ENCODE results near the gene IL20RB. TPM values are rescaled to one million over a fixed set of nuclear protein-coding genes. Genes with fewer than 3 reads are reported as not detected.

IL20RB gene
- total RNA-seq, 1 donor, result 1.8 TPM

DNA sequence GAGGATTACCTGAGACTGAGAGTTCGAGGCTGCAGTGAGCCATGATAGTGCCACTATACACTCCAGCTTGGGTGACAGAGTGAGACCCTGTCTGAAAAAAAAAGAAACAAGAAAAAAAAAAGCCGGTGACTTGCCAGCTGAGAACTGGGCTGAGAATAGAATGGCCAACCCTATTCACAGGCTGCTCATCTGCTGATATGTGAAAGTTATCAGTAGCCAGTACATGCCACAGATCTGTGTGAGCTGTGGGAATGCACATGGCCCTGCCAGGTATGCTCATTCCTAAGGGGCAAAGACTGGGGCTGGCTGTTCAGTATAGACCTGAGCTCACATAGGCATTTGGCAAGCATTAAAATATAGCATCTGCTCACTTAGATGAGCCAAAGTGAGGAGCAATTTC is 30.9 kb downstream of the IL20RB start:
- Histone ChIP-seq H3K4me2 (ENCODE audit: insufficient read depth, low read length) (no peak overlapping the region), H3K36me3 (ENCODE audit: insufficient read depth, low read length) (no peaks in the 10 kb centered on the region), H3K79me2 (ENCODE audit: insufficient read depth, low read length) (no peaks in the 10 kb centered on the region), H3K9me3 (ENCODE audit: low read depth, low read length) (no peaks in the 10 kb centered on the region), H3K27ac (ENCODE audit: low read depth, low read length) (no peak overlapping the region), H3K4me3 (ENCODE audit: insufficient read depth, low read length) (no peak overlapping the region), H3K4me1 (ENCODE audit: insufficient read depth, low read length) (peaks cover 4% of the 10 kb centered on the region), H4K20me1 (ENCODE audit: insufficient read depth, low read length) (no peaks in the 10 kb centered on the region), H2AFZ (ENCODE audit: low read length) (no peak overlapping the region), H3K27me3 (ENCODE audit: insufficient read depth, low read length) (no peaks in the 10 kb centered on the region)
- DNase-seq (ENCODE audit: insufficient read length, low spot score, missing footprints), result no peak
- TF ChIP-seq CTCF (IDR thresholded peaks at IDR 0.05; ENCODE audit: extremely low read depth, low read depth, low read length), result no peak

- H4K20me1 ChIP-seq (ENCODE audit: insufficient read depth, low read length), result no peaks in the 10 kb centered on the region
- no peak overlapping the region for H2AFZ ChIP-seq (ENCODE audit: low read length)
- H3K4me3 ChIP-seq (ENCODE audit: insufficient read depth, low read length), result no peak overlapping the region
- peaks cover 6% of the 10 kb centered on the region for H3K4me1 ChIP-seq (ENCODE audit: insufficient read depth, low read length)
- TF ChIP-seq CTCF (IDR thresholded peaks at IDR 0.05; ENCODE audit: extremely low read depth, low read depth, low read length), result no peak
- H3K27me3 ChIP-seq (ENCODE audit: insufficient read depth, low read length), result no peaks in the 10 kb centered on the region
- no peaks in the 10 kb centered on the region for H3K36me3 ChIP-seq (ENCODE audit: insufficient read depth, low read length)
- no peak for DNase-seq (ENCODE audit: insufficient read length, low spot score, missing footprints)
- H3K4me2 ChIP-seq (ENCODE audit: insufficient read depth, low read length), result no peak overlapping the region
- no peak overlapping the region for H3K27ac ChIP-seq (ENCODE audit: low read depth, low read length)
- no peaks in the 10 kb centered on the region for H3K79me2 ChIP-seq (ENCODE audit: insufficient read depth, low read length)
- H3K9me3 ChIP-seq (ENCODE audit: low read depth, low read length), result no peaks in the 10 kb centered on the region
These were observed 32.2 kb downstream of the IL20RB start for GRCh38 chr3:136989781-136990524.

DNA sequence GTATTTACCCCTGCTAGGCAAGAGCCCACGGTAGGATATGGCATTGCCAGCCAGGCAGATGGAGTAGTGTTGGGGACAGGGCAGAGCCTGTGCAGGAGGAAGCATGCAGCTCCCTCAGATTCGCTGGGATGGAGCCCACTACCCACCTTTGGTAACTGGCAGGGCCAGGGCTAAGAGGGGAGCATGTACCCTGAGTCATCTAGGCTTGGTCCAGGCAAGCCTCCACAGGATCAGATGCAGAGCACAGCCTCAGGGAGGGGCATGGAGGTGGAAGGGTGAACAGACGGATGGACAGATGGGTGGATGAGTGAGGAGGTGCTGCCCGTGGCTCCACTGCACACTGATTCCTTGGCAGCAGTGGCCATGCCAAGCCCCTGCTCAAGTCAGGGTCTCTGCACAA is 33.0 kb downstream of the IL20RB start:
- H2AFZ ChIP-seq (ENCODE audit: low read length), result no peak overlapping the region
- no peak for TF ChIP-seq CTCF (IDR thresholded peaks at IDR 0.05; ENCODE audit: extremely low read depth, low read depth, low read length)
- H3K9me3 ChIP-seq (ENCODE audit: low read depth, low read length), result no peaks in the 10 kb centered on the region
- no peaks in the 10 kb centered on the region for H3K79me2 ChIP-seq (ENCODE audit: insufficient read depth, low read length)
- DNase-seq (ENCODE audit: insufficient read length, low spot score, missing footprints), result no peak
- H3K4me2 ChIP-seq (ENCODE audit: insufficient read depth, low read length), result no peak overlapping the region
- H3K36me3 ChIP-seq (ENCODE audit: insufficient read depth, low read length), result no peaks in the 10 kb centered on the region
- H3K27me3 ChIP-seq (ENCODE audit: insufficient read depth, low read length), result no peaks in the 10 kb centered on the region
- peaks cover 14% of the 10 kb centered on the region for H3K4me1 ChIP-seq (ENCODE audit: insufficient read depth, low read length)
- no peaks in the 10 kb centered on the region for H4K20me1 ChIP-seq (ENCODE audit: insufficient read depth, low read length)
- no peak overlapping the region for H3K4me3 ChIP-seq (ENCODE audit: insufficient read depth, low read length)
- H3K27ac ChIP-seq (ENCODE audit: low read depth, low read length), result no peak overlapping the region

GRCh38 chr3:136992115-136992514 is 34.3 kb downstream of the IL20RB start:
- Histone ChIP-seq H2AFZ (ENCODE audit: low read length) (no peak overlapping the region), H3K36me3 (ENCODE audit: insufficient read depth, low read length) (no peaks in the 10 kb centered on the region), H3K27ac (ENCODE audit: low read depth, low read length) (no peak overlapping the region), H3K9me3 (ENCODE audit: low read depth, low read length) (no peaks in the 10 kb centered on the region), H3K79me2 (ENCODE audit: insufficient read depth, low read length) (no peaks in the 10 kb centered on the region), H3K27me3 (ENCODE audit: insufficient read depth, low read length) (no peaks in the 10 kb centered on the region), H4K20me1 (ENCODE audit: insufficient read depth, low read length) (no peaks in the 10 kb centered on the region), H3K4me2 (ENCODE audit: insufficient read depth, low read length) (no peak overlapping the region), H3K4me1 (ENCODE audit: insufficient read depth, low read length) (peaks cover 14% of the 10 kb centered on the region), H3K4me3 (ENCODE audit: insufficient read depth, low read length) (no peak overlapping the region)
- no peak for DNase-seq (ENCODE audit: insufficient read length, low spot score, missing footprints)
- TF ChIP-seq CTCF (IDR thresholded peaks at IDR 0.05; ENCODE audit: extremely low read depth, low read depth, low read length), result no peak
